ES-I3 (cell line): Measurements from ENCODE around the gene MTSS2.

ENCODE experiments used
- H3K36me3 ChIP-seq: 2 replicates; pipeline ENCODE4 v1.6.1; 2013; ENCODE audit warnings: mild to moderate bottlenecking, low read length, control low read depth, moderate library complexity; ENCODE audit not compliant: insufficient read depth
- H3K4me1 ChIP-seq: 2 replicates; pipeline ENCODE4 v1.6.1; 2013; ENCODE audit warnings: mild to moderate bottlenecking, control low read depth, low read length; ENCODE audit not compliant: insufficient read depth
- H3K9ac ChIP-seq: 2 replicates; pipeline ENCODE4 v1.6.1; 2013; ENCODE audit warnings: low read depth, mild to moderate bottlenecking, low read length, moderate library complexity
- H3K9me3 ChIP-seq: 2 replicates; pipeline ENCODE4 v1.6.1; 2013; ENCODE audit warnings: mild to moderate bottlenecking, low read length, moderate library complexity; ENCODE audit not compliant: control insufficient read depth, insufficient read depth

Gene MTSS2

DNA sequence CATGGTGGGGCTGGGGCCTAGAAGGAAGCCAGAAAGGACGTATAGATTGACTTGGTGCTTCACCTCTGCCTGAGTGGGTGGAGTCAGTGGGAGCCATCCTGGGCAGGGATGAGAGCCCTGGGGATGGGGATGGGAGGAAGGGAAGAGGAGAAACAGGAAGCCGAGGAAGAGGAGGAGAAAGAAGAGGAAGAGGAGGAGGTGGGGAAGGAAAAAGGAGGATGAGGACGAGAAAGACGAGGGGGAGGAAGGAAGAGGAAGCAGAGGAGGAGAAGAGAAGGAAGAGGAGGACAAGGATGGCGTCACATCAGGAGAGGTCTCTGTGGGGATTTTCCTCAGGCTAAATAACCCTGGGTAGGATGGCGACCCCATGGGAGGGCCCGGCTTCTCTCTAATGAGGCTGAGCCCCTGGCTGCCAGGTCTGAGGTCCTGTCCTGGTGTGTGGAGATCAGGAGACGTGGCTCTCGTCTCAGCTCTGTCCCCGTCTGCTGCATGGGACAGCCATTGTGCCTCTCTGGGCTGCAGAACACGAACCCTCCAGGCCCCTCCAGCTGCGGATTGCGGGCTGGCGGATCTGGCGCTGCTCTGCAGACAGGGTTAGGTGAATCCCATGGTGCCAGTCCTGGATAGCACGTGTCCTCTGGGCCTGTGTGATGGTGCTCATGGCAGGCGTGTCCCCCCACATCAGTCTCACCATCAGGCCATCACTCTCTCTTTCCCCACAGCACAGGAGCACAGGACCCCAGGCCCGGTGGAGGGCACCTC, 35.5 kb upstream of the MTSS2 start:
- H3K9ac ChIP-seq: no peak overlapping the region
- no peaks in the 10 kb centered on the region for H3K9me3 ChIP-seq
- no peaks in the 10 kb centered on the region; the same call in 1 of the 2 replicates for H3K36me3 ChIP-seq
- H3K4me1 ChIP-seq: peaks cover 8% of the 10 kb centered on the region; the same call in 1 of the 2 replicates

DNA sequence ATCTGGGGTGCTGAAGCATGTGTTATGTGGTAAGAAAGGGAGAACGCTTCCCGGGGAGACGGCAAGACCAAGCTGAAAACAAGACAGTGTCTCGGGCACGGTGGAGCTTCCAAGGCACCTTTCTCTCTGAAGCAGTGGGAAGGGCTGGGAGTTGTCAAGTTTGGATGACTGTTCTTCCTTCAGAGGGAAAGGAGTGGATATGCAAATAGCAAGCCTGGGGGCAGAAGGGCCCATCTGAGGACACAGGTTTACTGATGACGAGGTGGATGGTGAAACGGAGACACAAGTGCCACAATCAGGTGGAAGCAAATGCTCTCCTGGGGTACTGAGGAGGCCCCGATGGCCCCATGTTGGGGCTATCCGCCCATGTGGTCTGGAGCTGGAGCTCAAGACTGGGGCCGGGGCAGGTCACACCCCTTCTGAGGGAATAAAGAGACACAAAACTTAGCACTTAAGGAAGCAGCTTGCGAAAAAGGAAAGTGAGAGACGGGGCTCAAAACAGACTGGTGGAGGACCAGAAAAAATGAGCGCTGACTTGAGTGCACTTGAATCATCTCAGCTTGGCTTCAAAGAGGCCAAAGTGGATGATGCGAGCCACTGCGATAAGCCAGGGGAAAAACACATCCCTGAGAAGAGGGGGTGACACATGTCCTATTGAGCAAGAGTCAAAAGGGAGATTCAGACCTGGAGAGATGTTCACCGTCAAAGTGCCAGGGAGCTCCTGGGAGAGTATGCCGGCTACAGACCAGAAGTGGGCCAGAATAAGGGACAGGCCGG, 34.8 kb upstream of the MTSS2 start:
- Histone ChIP-seq H3K9me3 (no peaks in the 10 kb centered on the region), H3K9ac (no peak overlapping the region), H3K4me1 (peaks cover 10% of the 10 kb centered on the region), H3K36me3 (no peaks in the 10 kb centered on the region; the same call in 1 of the 2 replicates)

- no peaks in the 10 kb centered on the region; the same call in 1 of the 2 replicates for H3K36me3 ChIP-seq
- H3K9ac ChIP-seq: no peak overlapping the region
- H3K4me1 ChIP-seq: peaks cover 30% of the 10 kb centered on the region
- no peaks in the 10 kb centered on the region for H3K9me3 ChIP-seq
Observed at GRCh38 chr16:70717065-70717464, 31.2 kb upstream of the MTSS2 start.

DNA sequence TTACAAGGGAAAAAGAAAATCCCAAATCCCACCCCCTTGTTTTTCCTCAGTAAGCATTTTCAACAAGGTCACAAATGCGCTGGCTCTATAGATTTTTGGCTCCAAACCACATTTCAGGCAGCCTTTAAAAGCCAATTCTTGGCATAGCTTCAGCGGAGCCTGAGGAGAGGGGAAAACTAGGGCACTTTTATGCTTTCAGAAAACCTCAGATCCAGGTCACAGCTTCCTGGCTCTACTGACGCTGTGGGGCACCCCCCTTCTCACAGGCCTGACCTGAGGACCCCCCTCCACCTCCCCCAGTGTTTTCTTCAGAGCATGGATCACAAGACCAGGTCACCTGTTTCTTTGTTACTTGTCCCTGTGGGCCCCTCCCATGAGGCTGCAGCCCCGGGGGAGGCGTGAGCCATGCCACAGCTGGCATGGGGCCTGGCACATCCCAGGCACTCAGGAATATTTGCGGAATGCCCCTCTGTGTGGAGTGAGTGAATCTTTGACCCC, 30.1 kb upstream of the MTSS2 start:
- H3K36me3 ChIP-seq: no peaks in the 10 kb centered on the region; the same call in 1 of the 2 replicates
- H3K4me1 ChIP-seq: peaks cover 31% of the 10 kb centered on the region
- no peaks in the 10 kb centered on the region for H3K9me3 ChIP-seq
- H3K9ac ChIP-seq: no peak overlapping the region

DNA sequence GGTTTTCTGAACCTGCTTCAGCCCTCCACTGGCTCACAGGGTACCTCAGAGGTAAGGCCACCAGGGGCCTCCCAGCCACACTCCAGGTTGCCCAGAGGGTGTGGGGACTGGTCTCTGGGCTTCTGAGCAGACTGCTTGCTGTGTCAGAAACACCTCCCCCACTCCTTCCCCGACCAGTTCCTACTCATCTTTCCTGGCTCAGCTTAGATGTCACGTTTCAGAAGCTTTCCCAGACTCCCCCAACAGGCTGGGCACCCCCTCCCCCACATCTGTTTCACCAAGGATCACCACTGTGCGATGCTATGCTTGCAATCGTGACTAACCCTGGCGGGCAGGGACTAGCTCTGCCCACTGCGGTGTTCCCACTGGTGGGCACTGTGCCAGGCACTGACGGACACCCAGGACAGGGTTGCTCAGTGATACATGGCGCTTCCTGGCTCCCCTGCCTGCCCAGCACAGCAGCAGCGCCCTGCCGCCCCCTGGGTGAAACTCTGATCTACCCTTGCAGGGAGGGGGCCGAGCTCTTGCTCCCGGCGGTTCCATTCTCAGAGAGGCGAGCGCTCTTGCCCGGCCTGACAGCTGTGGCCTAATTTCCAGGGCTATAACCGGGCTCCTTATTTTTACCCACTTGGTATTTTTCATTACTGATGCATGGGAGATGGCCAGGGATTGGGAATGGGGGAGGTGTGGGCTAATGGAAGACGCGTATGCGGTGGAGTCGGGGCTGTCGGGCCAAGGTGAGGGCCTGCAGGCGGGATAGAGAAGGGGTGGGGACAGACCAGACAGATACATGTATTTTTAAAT, 29.4 kb upstream of the MTSS2 start:
- no peaks in the 10 kb centered on the region; the same call in 1 of the 2 replicates for H3K36me3 ChIP-seq
- H3K4me1 ChIP-seq: peaks cover 31% of the 10 kb centered on the region
- no peak overlapping the region for H3K9ac ChIP-seq
- no peaks in the 10 kb centered on the region for H3K9me3 ChIP-seq

- H3K9me3 ChIP-seq: no peaks in the 10 kb centered on the region
- peaks cover 31% of the 10 kb centered on the region for H3K4me1 ChIP-seq
- no peak overlapping the region for H3K9ac ChIP-seq
- no peaks in the 10 kb centered on the region; the same call in 1 of the 2 replicates for H3K36me3 ChIP-seq
Observed at GRCh38 chr16:70714581-70715054, 28.8 kb upstream of the MTSS2 start.

- Histone ChIP-seq H3K9me3 (no peaks in the 10 kb centered on the region), H3K9ac (no peak overlapping the region), H3K36me3 (no peaks in the 10 kb centered on the region), H3K4me1 (peaks cover 31% of the 10 kb centered on the region)
Observed at GRCh38 chr16:70713824-70714223, 28.0 kb upstream of the MTSS2 start.

- no peaks in the 10 kb centered on the region for H3K9me3 ChIP-seq
- no peaks in the 10 kb centered on the region for H3K36me3 ChIP-seq
- H3K9ac ChIP-seq: no peak overlapping the region
- H3K4me1 ChIP-seq: peaks cover 31% of the 10 kb centered on the region
Observed at GRCh38 chr16:70713342-70713741, 27.5 kb upstream of the MTSS2 start.

DNA sequence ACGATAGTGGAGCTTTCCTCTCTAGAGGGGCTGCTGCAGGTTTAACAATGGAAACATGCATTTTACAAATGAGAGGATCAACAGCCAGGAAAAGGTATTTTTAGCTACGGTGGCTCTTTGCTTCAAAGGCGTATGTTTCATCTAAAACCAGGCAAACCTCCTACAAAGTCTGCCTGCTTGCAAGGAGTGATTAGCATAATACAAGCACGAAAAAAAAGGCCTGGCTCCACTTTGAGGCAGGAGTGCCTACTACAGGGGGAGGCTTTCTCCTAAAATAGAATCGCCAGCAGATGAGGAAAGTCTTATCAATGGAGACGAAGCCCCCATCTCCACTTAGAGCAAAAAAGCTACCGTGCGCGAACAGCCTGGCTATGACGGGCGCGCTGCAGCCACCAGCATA, 27.1 kb upstream of the MTSS2 start:
- Histone ChIP-seq H3K4me1 (peaks cover 31% of the 10 kb centered on the region), H3K9ac (no peak overlapping the region)

DNA sequence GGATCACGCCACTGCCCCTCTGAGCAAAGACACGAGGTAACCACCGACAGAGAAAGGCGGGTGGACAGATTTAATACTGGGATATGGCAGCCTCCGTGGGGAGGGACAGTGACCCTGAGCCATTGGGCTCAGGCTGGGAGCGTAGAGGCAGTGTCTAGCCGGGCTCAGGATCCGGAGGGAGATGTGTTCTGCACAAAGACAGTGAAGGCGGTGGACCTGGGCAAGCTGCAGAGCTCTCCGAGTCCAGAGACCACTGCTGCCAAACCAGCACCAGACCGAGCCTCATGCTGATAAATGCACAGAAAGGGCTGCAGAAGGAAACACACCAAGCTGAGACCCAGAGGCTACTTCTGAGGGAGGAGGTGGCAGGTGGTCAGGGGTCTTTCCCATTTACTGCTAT, 26.5 kb upstream of the MTSS2 start:
- Histone ChIP-seq H3K4me1 (peaks cover 33% of the 10 kb centered on the region), H3K9ac (no peak overlapping the region), H3K9me3 (no peaks in the 10 kb centered on the region), H3K36me3 (no peaks in the 10 kb centered on the region)

More for the DNA sequence above, 27.1 kb upstream of the MTSS2 start:
- Histone ChIP-seq H3K9me3 (no peaks in the 10 kb centered on the region), H3K36me3 (no peaks in the 10 kb centered on the region)

GRCh38 chr16:70711211-70712031, 25.6 kb upstream of the MTSS2 start:
- Histone ChIP-seq H3K36me3 (no peaks in the 10 kb centered on the region), H3K9ac (no peak overlapping the region), H3K9me3 (no peaks in the 10 kb centered on the region), H3K4me1 (peaks cover 34% of the 10 kb centered on the region)

DNA sequence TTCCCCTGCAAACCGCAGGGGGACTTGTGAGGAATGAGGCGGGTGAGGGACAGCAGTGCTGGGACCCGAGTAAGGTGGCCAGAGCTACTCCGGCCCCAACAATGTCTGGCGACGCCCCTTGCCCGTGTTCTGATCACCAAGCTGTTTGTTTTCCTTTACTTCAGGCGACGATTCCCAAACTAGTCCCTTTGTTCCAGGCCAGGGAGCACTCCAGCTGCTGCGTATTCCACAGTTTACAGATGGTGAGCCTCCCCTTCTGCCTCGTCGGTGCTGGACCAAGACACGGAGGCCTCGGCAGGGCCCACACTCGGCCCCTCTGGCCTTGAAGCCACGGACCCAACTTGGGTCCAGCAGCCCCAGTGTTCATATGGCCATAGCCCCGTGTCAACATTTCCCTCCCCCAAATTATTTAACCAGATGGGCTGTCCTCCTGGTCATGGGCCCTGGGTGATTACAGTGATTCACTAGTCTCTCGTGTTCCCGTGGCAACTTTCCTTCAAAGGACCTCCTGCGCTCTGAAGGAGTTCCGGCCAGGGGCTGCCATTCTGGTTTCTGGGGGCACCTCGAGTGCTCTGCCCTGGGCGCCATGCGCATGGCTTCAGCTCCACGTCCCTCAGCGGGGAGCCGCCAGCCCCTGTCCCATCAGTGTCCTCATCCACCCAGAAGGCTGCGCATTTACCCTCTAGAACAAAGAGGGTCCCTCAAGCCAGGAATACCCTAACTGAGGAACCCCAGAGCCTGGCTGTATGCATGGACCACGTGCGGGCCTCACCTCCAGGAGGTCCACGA, 24.8 kb upstream of the MTSS2 start:
- peaks cover 28% of the 10 kb centered on the region for H3K4me1 ChIP-seq

DNA sequence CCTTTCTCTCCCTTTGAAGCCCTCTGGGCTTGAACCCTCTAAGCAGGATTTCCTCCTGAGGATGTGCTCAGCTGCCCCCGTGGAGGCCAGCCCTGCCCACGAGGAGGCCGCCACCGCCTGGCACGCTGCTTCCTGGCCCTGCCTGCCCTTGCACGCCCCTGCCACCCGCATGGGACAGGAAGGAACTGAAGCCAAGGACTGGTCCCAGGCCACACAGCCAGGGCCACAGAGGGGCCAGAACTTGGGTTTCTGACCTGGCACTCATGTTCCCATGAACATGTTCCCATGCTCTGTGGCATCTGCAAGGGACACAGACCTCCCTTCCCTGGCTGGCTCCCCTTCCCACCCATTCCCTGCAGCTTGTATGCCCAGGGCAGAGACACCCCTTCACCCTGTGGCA, 24.1 kb upstream of the MTSS2 start:
- Histone ChIP-seq H3K9ac (no peak overlapping the region), H3K36me3 (no peaks in the 10 kb centered on the region), H3K9me3 (no peaks in the 10 kb centered on the region), H3K4me1 (peaks cover 22% of the 10 kb centered on the region)

More for the DNA sequence above, 24.8 kb upstream of the MTSS2 start:
- H3K9ac ChIP-seq: no peak overlapping the region
- no peaks in the 10 kb centered on the region for H3K9me3 ChIP-seq
- no peaks in the 10 kb centered on the region for H3K36me3 ChIP-seq
